IPS-18c (cell line): ENCODE results near the gene SETD3.

Experiments used
- H3K4me3 ChIP-seq: 2 replicates; pipeline ENCODE4 v1.7.0; 2013; ENCODE audit warnings: low read depth, mild to moderate bottlenecking, low read length, moderate library complexity; ENCODE audit not compliant: insufficient read depth
- H3K9me3 ChIP-seq: one replicate; pipeline ENCODE4 v1.6.1; 2013; ENCODE audit warnings: mild to moderate bottlenecking, low read length, moderate library complexity; ENCODE audit not compliant: control insufficient read depth, insufficient read depth

SETD3 gene

GRCh38 chr14:99397698-99398097 lies 83.0 kb downstream of the SETD3 start:
- Histone ChIP-seq H3K9me3 (no peaks in the 10 kb centered on the region), H3K4me3 (no peak overlapping the region)

GRCh38 chr14:99395909-99396530 lies 84.6 kb downstream of the SETD3 start:
- H3K4me3 ChIP-seq, result no peak overlapping the region

GRCh38 chr14:99394602-99395156 lies 86.0 kb downstream of the SETD3 start:
- H3K4me3 ChIP-seq, result no peak overlapping the region
- H3K9me3 ChIP-seq, result no peaks in the 10 kb centered on the region

More at GRCh38 chr14:99395909-99396530, 84.6 kb downstream of the SETD3 start:
- H3K9me3 ChIP-seq, result no peaks in the 10 kb centered on the region

GRCh38 chr14:99393059-99393655 lies 87.5 kb downstream of the SETD3 start:
- Histone ChIP-seq H3K9me3 (no peaks in the 10 kb centered on the region), H3K4me3 (no peak overlapping the region)

- Histone ChIP-seq H3K9me3 (no peaks in the 10 kb centered on the region), H3K4me3 (no peak overlapping the region)
Measured at GRCh38 chr14:99391671-99392070, 89.0 kb downstream of the SETD3 start.

GRCh38 chr14:99389174-99389826 lies 91.4 kb downstream of the SETD3 start:
- Histone ChIP-seq H3K4me3 (peak overlapping the region; percentile 28; the same call in 1 of the 2 replicates), H3K9me3 (no peaks in the 10 kb centered on the region)

- Histone ChIP-seq H3K9me3 (no peaks in the 10 kb centered on the region), H3K4me3 (no peak overlapping the region)
Measured at GRCh38 chr14:99388286-99388685, 92.4 kb downstream of the SETD3 start.

GRCh38 chr14:99387880-99388279 lies 92.8 kb downstream of the SETD3 start:
- H3K4me3 ChIP-seq, result no peak overlapping the region
- no peaks in the 10 kb centered on the region for H3K9me3 ChIP-seq

GRCh38 chr14:99384450-99385417 lies 95.9 kb downstream of the SETD3 start:
- Histone ChIP-seq H3K9me3 (no peaks in the 10 kb centered on the region), H3K4me3 (no peak overlapping the region)

- Histone ChIP-seq H3K4me3 (no peak overlapping the region), H3K9me3 (no peaks in the 10 kb centered on the region)
Measured at GRCh38 chr14:99383472-99384449, 96.9 kb downstream of the SETD3 start.

GRCh38 chr14:99382781-99383471 lies 97.7 kb downstream of the SETD3 start:
- Histone ChIP-seq H3K4me3 (no peak overlapping the region), H3K9me3 (no peaks in the 10 kb centered on the region)

- Histone ChIP-seq H3K4me3 (no peak overlapping the region), H3K9me3 (no peaks in the 10 kb centered on the region)
Measured at GRCh38 chr14:99382071-99382470, 98.6 kb downstream of the SETD3 start.

GRCh38 chr14:99381688-99382060 lies 99.0 kb downstream of the SETD3 start:
- no peaks in the 10 kb centered on the region for H3K9me3 ChIP-seq
- no peak overlapping the region for H3K4me3 ChIP-seq

- Histone ChIP-seq H3K4me3 (no peak overlapping the region), H3K9me3 (no peaks in the 10 kb centered on the region)
Measured at GRCh38 chr14:99380991-99381687, 99.5 kb downstream of the SETD3 start.

- Histone ChIP-seq H3K9me3 (no peaks in the 10 kb centered on the region), H3K4me3 (no peak overlapping the region)
Measured at GRCh38 chr14:99380402-99380801, 100.3 kb downstream of the SETD3 start.
